Measurements from ENCODE around the gene SERPIND1. TPM values are rescaled to one million over a fixed set of nuclear protein-coding genes. Genes with fewer than 3 reads are reported as not detected.

Gene SERPIND1
- total and polyA plus RNA-seq, 2 experiments from 2014 or later = not detected

DNA sequence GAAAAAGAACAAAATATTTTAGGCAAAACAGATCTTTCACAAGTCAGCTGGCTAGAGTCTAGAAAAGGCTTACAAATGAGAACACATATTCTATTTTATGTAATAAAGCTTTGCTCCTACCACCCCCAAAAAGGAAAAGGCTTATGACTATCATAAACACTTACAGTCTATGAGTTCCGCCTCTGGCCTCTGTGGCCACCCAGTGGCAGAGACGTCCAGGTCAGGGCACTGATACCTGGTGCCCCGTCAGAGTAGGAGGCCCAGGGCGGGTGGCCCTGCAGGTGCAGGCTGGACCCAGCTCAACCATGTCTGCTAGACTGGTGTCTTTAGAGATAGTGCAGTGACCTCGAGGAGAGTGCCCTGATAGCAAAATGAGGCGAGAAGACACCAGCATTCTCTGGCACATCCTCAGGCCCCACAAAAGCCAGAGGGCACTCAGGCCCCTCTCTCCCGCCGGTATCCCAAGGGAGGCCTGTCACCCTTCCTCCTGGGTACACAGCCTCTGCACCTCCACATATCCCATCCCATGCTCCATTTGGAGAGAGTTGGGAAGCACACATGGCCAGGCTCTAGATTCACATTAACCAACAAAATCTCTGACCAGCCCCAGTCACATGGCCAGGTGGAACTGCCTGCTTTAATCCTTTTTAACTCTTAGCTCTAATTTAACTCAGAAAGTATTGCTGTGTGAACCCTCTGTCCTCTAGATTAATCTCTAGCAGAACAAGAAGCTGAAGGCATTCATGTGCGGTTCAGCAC lies 27.3 kb upstream of the SERPIND1 start (continued):
- TF ChIP-seq, protein P1, sequence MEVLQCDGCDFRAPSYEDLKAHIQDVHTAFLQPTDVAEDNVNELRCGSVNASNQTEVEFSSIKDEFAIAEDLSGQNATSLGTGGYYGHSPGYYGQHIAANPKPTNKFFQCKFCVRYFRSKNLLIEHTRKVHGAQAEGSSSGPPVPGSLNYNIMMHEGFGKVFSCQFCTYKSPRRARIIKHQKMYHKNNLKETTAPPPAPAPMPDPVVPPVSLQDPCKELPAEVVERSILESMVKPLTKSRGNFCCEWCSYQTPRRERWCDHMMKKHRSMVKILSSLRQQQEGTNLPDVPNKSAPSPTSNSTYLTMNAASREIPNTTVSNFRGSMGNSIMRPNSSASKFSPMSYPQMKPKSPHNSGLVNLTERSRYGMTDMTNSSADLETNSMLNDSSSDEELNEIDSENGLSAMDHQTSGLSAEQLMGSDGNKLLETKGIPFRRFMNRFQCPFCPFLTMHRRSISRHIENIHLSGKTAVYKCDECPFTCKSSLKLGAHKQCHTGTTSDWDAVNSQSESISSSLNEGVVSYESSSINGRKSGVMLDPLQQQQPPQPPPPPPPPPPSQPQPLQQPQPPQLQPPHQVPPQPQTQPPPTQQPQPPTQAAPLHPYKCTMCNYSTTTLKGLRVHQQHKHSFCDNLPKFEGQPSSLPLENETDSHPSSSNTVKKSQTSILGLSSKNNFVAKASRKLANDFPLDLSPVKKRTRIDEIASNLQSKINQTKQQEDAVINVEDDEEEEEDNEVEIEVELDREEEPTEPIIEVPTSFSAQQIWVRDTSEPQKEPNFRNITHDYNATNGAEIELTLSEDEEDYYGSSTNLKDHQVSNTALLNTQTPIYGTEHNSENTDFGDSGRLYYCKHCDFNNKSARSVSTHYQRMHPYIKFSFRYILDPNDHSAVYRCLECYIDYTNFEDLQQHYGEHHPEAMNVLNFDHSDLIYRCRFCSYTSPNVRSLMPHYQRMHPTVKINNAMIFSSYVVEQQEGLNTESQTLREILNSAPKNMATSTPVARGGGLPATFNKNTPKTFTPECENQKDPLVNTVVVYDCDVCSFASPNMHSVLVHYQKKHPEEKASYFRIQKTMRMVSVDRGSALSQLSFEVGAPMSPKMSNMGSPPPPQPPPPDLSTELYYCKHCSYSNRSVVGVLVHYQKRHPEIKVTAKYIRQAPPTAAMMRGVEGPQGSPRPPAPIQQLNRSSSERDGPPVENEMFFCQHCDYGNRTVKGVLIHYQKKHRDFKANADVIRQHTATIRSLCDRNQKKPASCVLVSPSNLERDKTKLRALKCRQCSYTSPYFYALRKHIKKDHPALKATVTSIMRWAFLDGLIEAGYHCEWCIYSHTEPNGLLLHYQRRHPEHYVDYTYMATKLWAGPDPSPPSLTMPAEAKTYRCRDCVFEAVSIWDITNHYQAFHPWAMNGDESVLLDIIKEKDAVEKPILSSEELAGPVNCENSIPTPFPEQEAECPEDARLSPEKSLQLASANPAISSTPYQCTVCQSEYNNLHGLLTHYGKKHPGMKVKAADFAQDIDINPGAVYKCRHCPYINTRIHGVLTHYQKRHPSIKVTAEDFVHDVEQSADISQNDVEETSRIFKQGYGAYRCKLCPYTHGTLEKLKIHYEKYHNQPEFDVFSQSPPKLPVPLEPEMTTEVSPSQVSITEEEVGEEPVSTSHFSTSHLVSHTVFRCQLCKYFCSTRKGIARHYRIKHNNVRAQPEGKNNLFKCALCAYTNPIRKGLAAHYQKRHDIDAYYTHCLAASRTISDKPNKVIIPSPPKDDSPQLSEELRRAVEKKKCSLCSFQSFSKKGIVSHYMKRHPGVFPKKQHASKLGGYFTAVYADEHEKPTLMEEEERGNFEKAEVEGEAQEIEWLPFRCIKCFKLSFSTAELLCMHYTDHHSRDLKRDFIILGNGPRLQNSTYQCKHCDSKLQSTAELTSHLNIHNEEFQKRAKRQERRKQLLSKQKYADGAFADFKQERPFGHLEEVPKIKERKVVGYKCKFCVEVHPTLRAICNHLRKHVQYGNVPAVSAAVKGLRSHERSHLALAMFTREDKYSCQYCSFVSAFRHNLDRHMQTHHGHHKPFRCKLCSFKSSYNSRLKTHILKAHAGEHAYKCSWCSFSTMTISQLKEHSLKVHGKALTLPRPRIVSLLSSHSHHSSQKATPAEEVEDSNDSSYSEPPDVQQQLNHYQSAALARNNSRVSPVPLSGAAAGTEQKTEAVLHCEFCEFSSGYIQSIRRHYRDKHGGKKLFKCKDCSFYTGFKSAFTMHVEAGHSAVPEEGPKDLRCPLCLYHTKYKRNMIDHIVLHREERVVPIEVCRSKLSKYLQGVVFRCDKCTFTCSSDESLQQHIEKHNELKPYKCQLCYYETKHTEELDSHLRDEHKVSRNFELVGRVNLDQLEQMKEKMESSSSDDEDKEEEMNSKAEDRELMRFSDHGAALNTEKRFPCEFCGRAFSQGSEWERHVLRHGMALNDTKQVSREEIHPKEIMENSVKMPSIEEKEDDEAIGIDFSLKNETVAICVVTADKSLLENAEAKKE (CRISPR knock-in tag; IDR thresholded peaks at IDR 0.05) = no peak

DNA sequence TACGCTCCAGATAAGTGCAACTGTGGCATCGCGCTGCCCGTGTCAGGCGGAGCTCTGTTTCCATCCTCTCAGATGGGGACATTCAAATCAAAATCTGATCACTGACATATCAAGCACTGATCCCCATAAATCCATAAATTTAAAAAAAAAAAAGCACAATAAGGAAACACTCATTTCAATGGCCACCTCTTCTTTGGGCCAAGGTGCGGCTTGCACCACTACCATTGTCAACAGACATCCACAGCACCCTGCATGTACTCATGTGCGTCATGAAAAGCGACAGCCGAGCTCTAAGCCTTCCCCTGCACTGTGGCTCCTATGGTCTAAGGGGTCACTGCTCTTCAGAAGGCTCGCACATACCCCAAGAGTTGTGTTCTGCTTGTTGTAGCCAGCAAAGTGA lies 26.7 kb upstream of the SERPIND1 start:
- ATAC-seq = no peak
- no peak for TF ChIP-seq ZNF331 (CRISPR knock-in tag; IDR thresholded peaks at IDR 0.05; ENCODE audit: low read depth)
- TF ChIP-seq CREB1 (CRISPR knock-in tag; IDR thresholded peaks at IDR 0.05; ENCODE audit: low read depth) = no peak
- no peak for TF ChIP-seq NANOG (IDR thresholded peaks at IDR 0.05; ENCODE audit: borderline replicate concordance)
- TF ChIP-seq, protein P1 (CRISPR knock-in tag; IDR thresholded peaks at IDR 0.05) = no peak
- TF ChIP-seq, protein P2, sequence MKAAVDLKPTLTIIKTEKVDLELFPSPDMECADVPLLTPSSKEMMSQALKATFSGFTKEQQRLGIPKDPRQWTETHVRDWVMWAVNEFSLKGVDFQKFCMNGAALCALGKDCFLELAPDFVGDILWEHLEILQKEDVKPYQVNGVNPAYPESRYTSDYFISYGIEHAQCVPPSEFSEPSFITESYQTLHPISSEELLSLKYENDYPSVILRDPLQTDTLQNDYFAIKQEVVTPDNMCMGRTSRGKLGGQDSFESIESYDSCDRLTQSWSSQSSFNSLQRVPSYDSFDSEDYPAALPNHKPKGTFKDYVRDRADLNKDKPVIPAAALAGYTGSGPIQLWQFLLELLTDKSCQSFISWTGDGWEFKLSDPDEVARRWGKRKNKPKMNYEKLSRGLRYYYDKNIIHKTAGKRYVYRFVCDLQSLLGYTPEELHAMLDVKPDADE (IDR thresholded peaks at IDR 0.05) = no peak
- no peak for TF ChIP-seq STAT1 (IDR thresholded peaks at IDR 0.05; ENCODE audit: unreplicated experiment)
- no peak for TF ChIP-seq EZH2phosphoT487 (IDR thresholded peaks at IDR 0.05; ENCODE audit: unreplicated experiment)

More for the DNA sequence above, 26.7 kb upstream of the SERPIND1 start:
- no peak overlapping the region for H3K4me3 ChIP-seq
- no peaks in the 10 kb centered on the region for H3K36me3 ChIP-seq (ENCODE audit: insufficient read depth)
- no peaks in the 10 kb centered on the region for H4K20me1 ChIP-seq (replicated peaks; ENCODE audit: insufficient read depth)
- H3K27ac Mint-ChIP-seq = no peak overlapping the region
- H3K36me3 Mint-ChIP-seq (ENCODE audit: low read depth) = peaks cover 2% of the 10 kb centered on the region; the same call in 1 of the 3 replicates
- H3K4me1 ChIP-seq (ENCODE audit: insufficient read depth) = no peaks in the 10 kb centered on the region
- no peak overlapping the region for H2AFZ ChIP-seq
- DNase-seq (ENCODE audit: low spot score) = no peak
- H3K27ac ChIP-seq (ENCODE audit: low read depth) = no peak overlapping the region
- H3K27me3 ChIP-seq (ENCODE audit: insufficient read depth) = no peaks in the 10 kb centered on the region
- no peak overlapping the region for H3K4me3 Mint-ChIP-seq
- peaks cover 10% of the 10 kb centered on the region for H3K27me3 Mint-ChIP-seq (ENCODE audit: insufficient read depth, low read depth, poor library complexity)
- no peaks in the 10 kb centered on the region for H3K9me3 Mint-ChIP-seq
- H3K4me1 Mint-ChIP-seq = no peaks in the 10 kb centered on the region
- H3K4me2 ChIP-seq = no peak overlapping the region
- no peaks in the 10 kb centered on the region for H3F3A ChIP-seq (replicated peaks; ENCODE audit: low read depth)
- no peaks in the 10 kb centered on the region for H3K9me2 ChIP-seq (ENCODE audit: insufficient read depth)
- no peaks in the 10 kb centered on the region for H3K79me2 ChIP-seq (replicated peaks; ENCODE audit: insufficient read depth)

All from GM23338 (cell line).